Measurements from ENCODE around the gene KRTAP11-1.

The KRTAP11-1 gene

GRCh38 chr21:30838536-30838935, 42.8 kb downstream of the KRTAP11-1 start:
- H3K36me3 ChIP-seq (ENCODE audit: insufficient read depth, low read length) = no peaks in the 10 kb centered on the region
- H3K4me2 ChIP-seq (ENCODE audit: low read length) = no peak overlapping the region
- H3K9me3 ChIP-seq (replicated peaks; ENCODE audit: low read length) = peaks cover 11% of the 10 kb centered on the region
- no peak overlapping the region for H3K4me3 ChIP-seq (ENCODE audit: low read length)
- H3K27me3 ChIP-seq (ENCODE audit: control insufficient read depth, insufficient read depth, low read length) = no peaks in the 10 kb centered on the region
- no peaks in the 10 kb centered on the region for H3K4me1 ChIP-seq (ENCODE audit: control insufficient read depth, insufficient read depth, low read length)
- no peak overlapping the region for H3K9ac ChIP-seq (ENCODE audit: low read depth, low read length)

- Histone ChIP-seq H3K4me3 (ENCODE audit: low read length) (no peak overlapping the region), H3K36me3 (ENCODE audit: insufficient read depth, low read length) (no peaks in the 10 kb centered on the region), H3K9ac (ENCODE audit: low read depth, low read length) (no peak overlapping the region), H3K27me3 (ENCODE audit: control insufficient read depth, insufficient read depth, low read length) (no peaks in the 10 kb centered on the region), H3K4me1 (ENCODE audit: control insufficient read depth, insufficient read depth, low read length) (no peaks in the 10 kb centered on the region), H3K9me3 (replicated peaks; ENCODE audit: low read length) (peaks cover 16% of the 10 kb centered on the region), H3K4me2 (ENCODE audit: low read length) (no peak overlapping the region)
Observed at GRCh38 chr21:30831194-30831765, 50.1 kb downstream of the KRTAP11-1 start.
